Bronchial epithelial cell (primary cell): ENCODE results near the gene ACTA1. TPM values are rescaled to one million over a fixed set of nuclear protein-coding genes. Genes with fewer than 3 reads are reported as not detected.
A peak's percentile ranks its signal among the peaks of the same experiment; 100 is the strongest.
"Not testable (repeated sequence)": the region's sequence is repeated elsewhere in the genome, so short reads cannot be mapped to it uniquely, and the experiment has no call there.

ENCODE experiments used
- DNase-seq: peaks from one replicate; pipeline ENCODE4 v3.0.0-alpha.2; 2010; ENCODE audit warnings: low read depth
- FAIRE-seq: peaks from 2 replicates; lab custom pipeline; 2011; peaks lifted over from hg19 to GRCh38; lab: Jason Lieb, UNC
- H3K27me3 ChIP-seq: 2 replicates; pipeline ENCODE4 v1.5.1; 2011; ENCODE audit warnings: low read length; ENCODE audit not compliant: control insufficient read depth, insufficient read depth
- H3K36me3 ChIP-seq: 2 replicates; pipeline ENCODE4 v1.5.1; 2011; ENCODE audit warnings: low read length; ENCODE audit not compliant: control insufficient read depth, insufficient read depth
- H3K4me3 ChIP-seq: 2 replicates; pipeline ENCODE4 v1.5.1; 2011; ENCODE audit warnings: mild to moderate bottlenecking, low read depth, low read length, control low read depth
- total RNA-seq: library from RNA; depleted of rRNA; stranded (reverse); fragments of >200 nt; gene quantifications from 2 replicates; pipeline ENCODE4 v1.2.1, GENCODE V29; 2014
- TF ChIP-seq, protein P1 (sequence below): IDR thresholded peaks from 2 replicates; pipeline ENCODE4 v1.5.1; 2011; ENCODE audit warnings: mild to moderate bottlenecking, moderate library complexity, low read length, control low read depth, inconsistent platforms; ENCODE audit not compliant: insufficient read depth, severe bottlenecking

The ACTA1 gene
- total RNA-seq, 1 donor from 2014 or later, result not detected

DNA sequence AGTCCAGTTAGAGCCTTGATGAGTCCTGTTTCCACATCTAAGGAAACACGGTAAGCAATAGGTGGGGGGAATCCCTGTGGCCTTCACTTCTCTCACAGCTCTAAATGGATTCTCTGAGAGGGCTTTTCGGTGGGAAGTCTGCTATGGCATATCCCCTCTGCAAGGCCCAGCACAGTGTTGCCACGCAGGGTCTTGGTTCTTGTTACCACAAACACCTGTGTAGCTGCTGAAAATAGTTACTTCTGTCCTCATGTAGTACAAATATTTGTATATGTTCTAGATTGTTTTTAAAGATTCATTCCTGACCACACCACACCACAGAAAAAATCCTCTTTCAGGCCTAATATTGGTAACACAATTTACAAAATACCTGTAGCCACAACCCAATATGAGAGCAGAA, 5.6 kb downstream of the ACTA1 start:
- peaks cover 30% of the 10 kb centered on the region for H3K27me3 ChIP-seq

DNA sequence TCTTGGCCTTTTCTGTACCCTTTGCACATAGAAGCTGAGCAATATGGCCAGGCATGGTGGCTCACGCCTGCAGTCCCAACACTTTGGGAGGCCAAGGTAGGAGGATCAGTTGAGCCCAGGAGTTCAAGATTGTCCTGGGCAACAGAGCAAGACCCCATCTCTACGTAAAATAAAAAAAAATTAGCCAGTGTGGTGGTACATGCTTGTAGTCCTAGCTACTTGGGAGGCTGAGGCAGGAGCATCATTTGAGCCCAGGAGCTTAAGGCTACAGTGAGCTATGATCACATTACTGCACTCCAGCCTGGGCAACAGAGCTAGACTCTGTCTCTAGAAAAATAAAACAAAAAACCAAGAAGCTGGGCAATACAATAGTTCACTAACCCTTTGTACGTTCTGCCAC, 6.3 kb downstream of the ACTA1 start:
- FAIRE-seq, result no peak
- TF ChIP-seq, protein P1, sequence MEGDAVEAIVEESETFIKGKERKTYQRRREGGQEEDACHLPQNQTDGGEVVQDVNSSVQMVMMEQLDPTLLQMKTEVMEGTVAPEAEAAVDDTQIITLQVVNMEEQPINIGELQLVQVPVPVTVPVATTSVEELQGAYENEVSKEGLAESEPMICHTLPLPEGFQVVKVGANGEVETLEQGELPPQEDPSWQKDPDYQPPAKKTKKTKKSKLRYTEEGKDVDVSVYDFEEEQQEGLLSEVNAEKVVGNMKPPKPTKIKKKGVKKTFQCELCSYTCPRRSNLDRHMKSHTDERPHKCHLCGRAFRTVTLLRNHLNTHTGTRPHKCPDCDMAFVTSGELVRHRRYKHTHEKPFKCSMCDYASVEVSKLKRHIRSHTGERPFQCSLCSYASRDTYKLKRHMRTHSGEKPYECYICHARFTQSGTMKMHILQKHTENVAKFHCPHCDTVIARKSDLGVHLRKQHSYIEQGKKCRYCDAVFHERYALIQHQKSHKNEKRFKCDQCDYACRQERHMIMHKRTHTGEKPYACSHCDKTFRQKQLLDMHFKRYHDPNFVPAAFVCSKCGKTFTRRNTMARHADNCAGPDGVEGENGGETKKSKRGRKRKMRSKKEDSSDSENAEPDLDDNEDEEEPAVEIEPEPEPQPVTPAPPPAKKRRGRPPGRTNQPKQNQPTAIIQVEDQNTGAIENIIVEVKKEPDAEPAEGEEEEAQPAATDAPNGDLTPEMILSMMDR, result no peak

More for the DNA sequence above, 5.6 kb downstream of the ACTA1 start:
- no peak overlapping the region for H3K4me3 ChIP-seq
- no peak for DNase-seq
- TF ChIP-seq, protein P1, result no peak
- H3K36me3 ChIP-seq, result no peaks in the 10 kb centered on the region
- FAIRE-seq, result no peak

DNA sequence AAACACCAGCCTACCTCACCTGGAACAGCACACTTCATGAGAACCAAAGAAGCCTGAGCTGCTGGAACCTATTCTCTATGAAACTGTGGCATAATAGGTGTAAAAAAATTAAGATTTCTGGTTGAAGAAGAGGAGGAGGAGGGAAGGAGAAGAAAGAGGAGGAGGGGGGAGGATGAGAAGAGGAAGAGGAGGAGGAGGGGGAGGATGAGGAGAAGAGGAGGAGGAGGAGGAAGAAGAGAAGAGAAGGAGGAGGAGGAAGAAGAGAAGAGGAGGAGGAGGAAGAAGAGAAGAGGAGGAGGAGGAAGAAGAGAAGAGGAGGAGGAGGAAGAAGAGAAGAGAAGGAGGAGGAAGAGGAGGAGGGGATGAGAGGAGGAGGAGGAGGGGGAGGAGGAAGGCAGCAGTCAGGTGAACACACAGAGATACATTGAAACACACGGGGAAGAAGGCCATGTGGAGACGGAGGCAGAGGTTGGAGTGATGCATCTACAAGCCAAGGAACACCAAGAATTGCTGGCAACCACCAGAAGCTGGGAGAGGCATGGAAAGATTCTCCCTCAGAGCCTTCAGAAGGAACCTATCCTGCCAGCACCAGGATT, 8.2 kb downstream of the ACTA1 start:
- no peak overlapping the region for H3K4me3 ChIP-seq
- FAIRE-seq (peak; percentile 50), DNase-seq (no peak)
- TF ChIP-seq, protein P1, result no peak
- no peaks in the 10 kb centered on the region for H3K36me3 ChIP-seq
- H3K27me3 ChIP-seq, result peaks cover 8% of the 10 kb centered on the region

More for the DNA sequence above, 6.3 kb downstream of the ACTA1 start:
- Histone ChIP-seq H3K27me3 (peaks cover 23% of the 10 kb centered on the region), H3K36me3 (no peaks in the 10 kb centered on the region), H3K4me3 (no peak overlapping the region)
- no peak for DNase-seq

- DNase-seq, result peak; percentile 9
- H3K36me3 ChIP-seq, result no peaks in the 10 kb centered on the region
- FAIRE-seq, result no peak
- H3K4me3 ChIP-seq, result no peak overlapping the region
- TF ChIP-seq, protein P1, result no peak
- peaks cover under 1% of the 10 kb centered on the region for H3K27me3 ChIP-seq
Observed at GRCh38 chr1:229420765-229421164, 13.1 kb downstream of the ACTA1 start.

GRCh38 chr1:229420224-229420623, 13.7 kb downstream of the ACTA1 start:
- no peak for FAIRE-seq

GRCh38 chr1:229418586-229418985, 15.3 kb downstream of the ACTA1 start:
- not testable (repeated sequence) for H3K4me3 ChIP-seq, H3K36me3 ChIP-seq, FAIRE-seq, H3K27me3 ChIP-seq, DNase-seq

More at GRCh38 chr1:229420224-229420623, 13.7 kb downstream of the ACTA1 start:
- H3K27me3 ChIP-seq, result no peaks in the 10 kb centered on the region
- DNase-seq, result no peak
- H3K4me3 ChIP-seq, result no peak overlapping the region
- H3K36me3 ChIP-seq, result no peaks in the 10 kb centered on the region
- TF ChIP-seq, protein P1, result no peak

DNA sequence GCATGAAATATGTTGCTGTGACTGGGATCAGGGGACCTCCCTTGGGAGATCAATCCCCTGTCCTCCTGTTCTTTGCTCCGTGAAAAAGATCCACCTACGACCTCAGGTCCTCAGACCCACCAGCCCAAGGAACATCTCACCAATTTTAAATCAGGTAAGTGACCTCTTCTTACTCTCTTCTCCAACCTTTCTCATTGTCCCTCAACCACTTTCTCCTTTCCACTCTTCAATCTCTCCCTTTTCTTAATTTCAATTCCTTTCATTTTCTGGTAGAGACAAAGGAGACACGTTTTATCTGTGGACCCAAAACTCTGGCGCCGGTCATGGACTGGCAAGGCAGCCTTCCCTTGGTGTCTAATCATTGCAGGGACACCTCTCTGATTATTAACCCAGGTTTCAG, 21.1 kb downstream of the ACTA1 start:
- not testable (repeated sequence) for H3K36me3 ChIP-seq, FAIRE-seq, H3K4me3 ChIP-seq, DNase-seq
- peaks cover 24% of the 10 kb centered on the region for H3K27me3 ChIP-seq
